ENCODE measurements around the gene PAIP1. TPM values are rescaled to one million over a fixed set of nuclear protein-coding genes. Genes with fewer than 3 reads are reported as not detected.
"Not testable (repeated sequence)": the region's sequence is repeated elsewhere in the genome, so short reads cannot be mapped to it uniquely, and the experiment has no call there.

The PAIP1 gene
- total RNA-seq, 4 donors from 2014 or later, result 84.5 to 105 (median 98.5) TPM

DNA sequence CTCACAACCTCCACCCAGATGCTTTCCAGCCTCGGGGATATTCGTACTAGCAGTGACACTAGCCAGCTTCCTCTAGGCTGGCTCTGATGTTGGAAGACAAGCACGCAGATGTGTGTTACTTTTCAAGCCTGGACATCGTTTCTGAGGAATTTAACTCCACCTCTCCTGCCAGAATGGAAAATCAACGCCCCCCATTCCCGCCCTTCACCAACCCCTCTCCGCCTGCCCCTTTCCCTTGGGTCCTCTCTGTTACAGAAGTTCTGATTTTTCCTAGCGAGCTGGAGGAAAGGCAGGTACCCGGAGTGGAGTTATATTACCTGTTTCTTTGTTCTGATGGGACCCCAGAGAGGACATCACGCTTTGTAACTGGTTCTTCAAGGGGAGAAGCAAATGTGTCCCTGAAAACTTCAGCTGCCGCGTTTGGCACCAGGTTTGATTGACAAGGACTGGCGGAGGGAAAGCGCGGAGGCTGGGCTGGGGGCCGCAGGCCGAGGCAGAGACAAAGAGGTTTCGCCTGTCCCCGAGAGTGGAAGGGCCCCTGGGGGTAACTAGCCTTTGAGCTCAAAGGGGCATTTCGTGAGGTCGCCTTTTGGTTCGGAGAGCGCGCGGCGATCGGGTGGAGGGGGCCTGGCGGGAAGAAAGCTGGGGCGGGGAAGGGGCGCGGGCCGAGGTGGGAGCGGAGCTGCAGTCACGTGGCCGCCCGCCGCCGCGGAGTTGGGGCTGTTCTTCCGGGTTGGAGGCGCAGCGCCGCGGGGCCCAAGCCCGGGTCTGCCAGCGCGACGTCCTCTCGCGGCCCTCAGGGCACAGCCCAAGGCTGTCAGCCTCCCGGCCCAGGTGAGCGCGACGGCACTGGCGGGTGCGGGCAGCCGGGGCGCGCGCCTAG, 45.8 kb upstream of the PAIP1 start, which contains the start of gene NNT:
NNT (plus strand) TSS at position 720 of the 883 bp plus-strand sequence. CDS start 6,016 bp downstream, outside the sequence.
- peak; percentile 77 to 79 for DNase-seq
- intact Hi-C loops (cut with DNase I), result no loop called here
- H3K27me3 ChIP-seq, result no peaks in the 10 kb centered on the region

DNA sequence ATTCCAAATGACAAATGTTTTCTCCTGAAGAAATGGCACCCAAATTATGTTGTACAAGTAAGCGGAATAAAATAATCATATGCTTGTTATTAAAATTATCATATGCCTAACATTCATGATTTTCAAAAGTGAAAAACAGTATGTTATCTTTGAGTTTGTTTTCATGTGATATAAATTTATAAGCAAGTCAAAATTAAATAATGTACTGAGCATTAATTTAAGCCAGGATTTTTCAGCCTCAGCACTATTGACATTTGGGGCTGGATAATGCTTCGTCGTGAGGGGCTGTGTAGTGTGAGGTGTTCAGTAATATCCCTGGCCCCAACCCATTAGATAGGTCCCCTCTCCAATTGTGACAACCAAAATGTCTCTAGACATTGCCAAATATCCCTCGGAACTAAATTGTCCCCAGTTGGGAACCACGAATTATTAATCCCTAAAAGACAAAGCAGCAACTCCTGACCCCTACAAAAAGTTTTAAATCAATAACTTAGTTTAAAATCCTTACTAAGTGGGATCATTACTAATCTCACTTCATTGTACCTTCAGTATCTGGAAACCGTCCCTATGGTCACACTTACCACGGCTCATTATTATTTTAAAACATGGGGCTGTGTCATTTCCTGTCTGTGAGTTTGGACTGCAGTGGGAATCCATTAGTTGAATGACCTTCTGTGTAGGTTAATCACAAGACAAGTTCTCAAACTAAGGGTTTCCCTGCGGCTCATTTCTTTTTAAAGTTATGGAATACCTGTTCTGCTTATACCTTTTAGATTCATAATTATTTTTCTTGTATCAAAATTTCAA, 44.8 kb upstream of the PAIP1 start:
- Histone ChIP-seq H3K9me3 (no peaks in the 10 kb centered on the region), H3K27ac (peak overlapping the region; percentile 86 to 92 (median 91)), H3K36me3 (no peaks in the 10 kb centered on the region), H3K4me3 (replicated peaks in 1 of 3) (peak overlapping the region in 2 of 3 donors; percentile 55 to 56), H3K4me1 (peaks cover 11 to 17% of the 10 kb centered on the region in 2 donors), H3K27me3 (no peaks in the 10 kb centered on the region)
- 59 to 64% methylated on average over 8 of the region's 8 CpGs for WGBS, 2 donors
- DNase-seq, result no peak
- intact Hi-C loops (cut with DNase I), result no loop called here
- no peak for TF ChIP-seq POLR2A (IDR thresholded peaks at IDR 0.05)
- TF ChIP-seq, protein P1, sequence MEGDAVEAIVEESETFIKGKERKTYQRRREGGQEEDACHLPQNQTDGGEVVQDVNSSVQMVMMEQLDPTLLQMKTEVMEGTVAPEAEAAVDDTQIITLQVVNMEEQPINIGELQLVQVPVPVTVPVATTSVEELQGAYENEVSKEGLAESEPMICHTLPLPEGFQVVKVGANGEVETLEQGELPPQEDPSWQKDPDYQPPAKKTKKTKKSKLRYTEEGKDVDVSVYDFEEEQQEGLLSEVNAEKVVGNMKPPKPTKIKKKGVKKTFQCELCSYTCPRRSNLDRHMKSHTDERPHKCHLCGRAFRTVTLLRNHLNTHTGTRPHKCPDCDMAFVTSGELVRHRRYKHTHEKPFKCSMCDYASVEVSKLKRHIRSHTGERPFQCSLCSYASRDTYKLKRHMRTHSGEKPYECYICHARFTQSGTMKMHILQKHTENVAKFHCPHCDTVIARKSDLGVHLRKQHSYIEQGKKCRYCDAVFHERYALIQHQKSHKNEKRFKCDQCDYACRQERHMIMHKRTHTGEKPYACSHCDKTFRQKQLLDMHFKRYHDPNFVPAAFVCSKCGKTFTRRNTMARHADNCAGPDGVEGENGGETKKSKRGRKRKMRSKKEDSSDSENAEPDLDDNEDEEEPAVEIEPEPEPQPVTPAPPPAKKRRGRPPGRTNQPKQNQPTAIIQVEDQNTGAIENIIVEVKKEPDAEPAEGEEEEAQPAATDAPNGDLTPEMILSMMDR (IDR thresholded peaks at IDR 0.05), result no peak

More for the DNA sequence above, 45.8 kb upstream of the PAIP1 start, which contains the start of gene NNT:
- Histone ChIP-seq H3K27ac (peak within 1 kb of the TSS; percentile 86 to 92 (median 91)), H3K36me3 (no peaks in the 10 kb centered on the region), H3K4me1 (peaks cover 11 to 17% of the 10 kb centered on the region in 2 donors), H3K9me3 (no peaks in the 10 kb centered on the region), H3K4me3 (replicated peaks in 1 of 3) (peak within 1 kb of the TSS; percentile 22 to 56 (median 55))
- WGBS, 2 donors, result 0 to 1% methylated on average over 19 to 56 of the region's 60 CpGs
- TF ChIP-seq, protein P1 (IDR thresholded peaks at IDR 0.05), result no peak
- peak in 1 of 2 donors; percentile 63 for TF ChIP-seq POLR2A (IDR thresholded peaks at IDR 0.05)

DNA sequence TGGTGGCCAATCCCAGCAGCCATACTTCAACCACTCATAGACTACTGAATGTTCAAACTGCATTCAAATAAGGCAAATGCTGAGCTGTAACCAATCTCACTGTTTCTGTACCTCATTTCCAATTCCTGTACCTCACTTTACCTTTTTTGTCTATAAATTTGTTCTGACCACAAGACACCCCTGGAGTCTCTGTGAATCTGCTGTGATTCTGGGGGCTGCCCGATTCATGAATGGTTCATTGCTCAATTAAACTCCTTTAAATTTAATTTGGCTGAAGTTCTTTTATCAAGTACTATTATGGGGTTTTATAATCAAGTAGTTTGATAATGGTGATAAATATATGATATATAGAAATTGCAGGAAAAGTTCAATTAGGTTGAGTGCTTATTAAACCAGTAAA, 42.0 kb upstream of the PAIP1 start:
- intact Hi-C loops (cut with DNase I); H3K9me3 ChIP-seq; H3K27me3 ChIP-seq; H3K27ac ChIP-seq; H3K4me3 ChIP-seq (replicated peaks in 1 of 3); H3K36me3 ChIP-seq; DNase-seq: not testable (repeated sequence)
- 92 to 98% methylated on average over 1 of the region's 1 CpG for WGBS, 2 donors
- H3K4me1 ChIP-seq, result peaks cover 10 to 11% of the 10 kb centered on the region in 2 donors

DNA sequence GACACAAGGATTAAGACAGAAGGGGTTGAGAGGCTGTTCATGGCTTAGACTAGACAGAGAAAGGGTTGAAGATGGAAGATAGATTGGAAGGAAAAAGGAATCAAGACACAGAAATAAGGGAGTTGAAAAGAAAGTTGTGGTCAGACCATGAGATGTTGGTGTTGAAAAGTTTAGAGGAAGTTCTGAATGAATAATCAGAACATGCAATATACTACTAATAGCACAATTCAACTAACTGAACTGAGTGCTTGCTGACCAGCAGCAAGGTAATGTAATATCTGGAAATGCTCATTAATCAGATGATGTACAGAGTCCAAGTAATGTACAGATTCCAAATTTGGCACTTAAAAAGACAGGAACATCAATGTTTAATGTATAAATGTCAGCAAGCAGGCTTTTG, 35.5 kb upstream of the PAIP1 start:
- Histone ChIP-seq H3K4me1 (no peaks in the 10 kb centered on the region), H3K9me3 (no peaks in the 10 kb centered on the region), H3K27me3 (no peaks in the 10 kb centered on the region), H3K27ac (no peak overlapping the region), H3K4me3 (replicated peaks in 1 of 3) (no peak overlapping the region), H3K36me3 (no peaks in the 10 kb centered on the region)
- no peak for TF ChIP-seq POLR2A (IDR thresholded peaks at IDR 0.05)
- TF ChIP-seq, protein P1 (IDR thresholded peaks at IDR 0.05), result no peak
- intact Hi-C loops (cut with DNase I), result no loop called here
- no peak for DNase-seq

DNA sequence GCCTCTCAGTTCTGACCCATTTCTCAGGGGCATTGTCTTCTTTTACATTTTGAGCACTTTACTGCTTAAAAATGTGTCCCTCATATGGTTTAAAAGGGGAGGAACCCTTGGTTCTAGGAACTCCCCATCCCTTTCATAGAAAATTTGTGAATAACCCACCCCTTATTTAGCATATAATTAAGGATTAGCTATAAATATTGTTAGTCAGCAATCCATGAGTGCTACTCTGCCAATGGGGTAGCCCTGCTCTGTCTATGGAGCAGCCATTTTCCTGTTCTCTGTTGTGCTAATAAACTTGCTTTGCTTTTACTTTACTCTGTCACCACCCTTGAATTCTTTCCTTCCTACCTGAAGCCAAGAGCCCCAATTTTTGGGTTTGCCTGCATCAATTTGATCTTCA, 33.8 kb upstream of the PAIP1 start:
- no peak for TF ChIP-seq POLR2A (IDR thresholded peaks at IDR 0.05)
- TF ChIP-seq, protein P1 (IDR thresholded peaks at IDR 0.05), result no peak
- Histone ChIP-seq H3K4me1 (no peaks in the 10 kb centered on the region), H3K27me3 (no peaks in the 10 kb centered on the region), H3K4me3 (replicated peaks in 1 of 3) (no peak overlapping the region), H3K9me3 (no peaks in the 10 kb centered on the region), H3K27ac (no peak overlapping the region), H3K36me3 (no peaks in the 10 kb centered on the region)
- DNase-seq, result no peak
- intact Hi-C loops (cut with DNase I), result no loop called here
